K562 (cell line): ENCODE data around the gene ELMO3. TPM values are rescaled to one million over a fixed set of nuclear protein-coding genes. Genes with fewer than 3 reads are reported as not detected.
A peak's percentile ranks its signal among the peaks of the same experiment; 100 is the strongest.

Experiments used
- ATAC-seq: fragments of 200-7000 bp; cut with Tn5 transposase; 3 replicates; pipeline ENCODE4 v1.9.1; 2020; ENCODE audit warnings: moderate library complexity
- BruUV-seq: library from RNA; stranded (reverse); fragments of 400-500 nt; replicated peaks from 2 replicates; lab custom pipeline; 2021; lab: Mats Ljungman, UMichigan
- CTCF ChIA-PET: fragments of 300-600 bp; formaldehyde crosslinking; extraction: SDS; loops from one replicate; lab custom pipeline; 2021; ENCODE audit warnings: low intra/inter-chr PET ratio; lab: Yijun Ruan, JAX
- POLR2A ChIA-PET: fragments of 300-600, 350-650 bp; sonication (Branson Sonifier 250); formaldehyde crosslinking; extraction: SDS; loops from one replicate; lab custom pipeline; 2021; ENCODE audit warnings: antibody characterized with exemption, inconsistent platforms; lab: Yijun Ruan, JAX
- DNase-seq, 4 experiments: peaks; one replicate each; pipeline versions ENCODE4 v3.0.0 to v3.0.0-alpha.2; 2011 to 2018; ENCODE audit warnings: low spot score in 3 of 4, mixed read lengths in 3 of 4; ENCODE audit errors: extremely low read depth in 1 of 4
- FAIRE-seq: peaks from 2 replicates; lab custom pipeline; 2011; peaks lifted over from hg19 to GRCh38; lab: Jason Lieb, UNC
- H2AFZ ChIP-seq: 2 replicates; pipeline ENCODE4 v1.6.0; 2011; ENCODE audit warnings: low read depth, low read length, control low read depth, inconsistent platforms
- H3K27ac ChIP-seq: fragments of 200-600 bp; 3 replicates; pipeline ENCODE4 v1.8.0; 2011; ENCODE audit warnings: low read depth, mild to moderate bottlenecking, control low read depth, inconsistent platforms, low read length, moderate library complexity, mixed read lengths; ENCODE audit errors: extremely low read depth
- H3K27me3 ChIP-seq, 2 experiments: fragments of 300-600 bp in 1 of 2; 2 replicates in 1 of 2; 3 replicates in 1 of 2; pipeline versions ENCODE4 v1.6.0 to v1.8.0; 2011; ENCODE audit warnings: inconsistent platforms in 2 of 2, low read length in 2 of 2, mild to moderate bottlenecking in 1 of 2, mixed read lengths in 1 of 2, moderate library complexity in 1 of 2; ENCODE audit not compliant: control insufficient read depth in 2 of 2, insufficient read depth in 2 of 2
- H3K36me3 ChIP-seq: fragments of 300-600 bp; 3 replicates; pipeline ENCODE4 v1.8.0; 2011; ENCODE audit warnings: mild to moderate bottlenecking, low read length, inconsistent platforms; ENCODE audit not compliant: control insufficient read depth, insufficient read depth
- H3K4me1 ChIP-seq, 2 experiments: fragments of 200-600 bp in 1 of 2; replicated peaks in 1 of 2; 2 replicates in 1 of 2; 3 replicates in 1 of 2; pipeline versions ENCODE4 v1.5.1 to v1.8.0; 2011; ENCODE audit warnings: inconsistent platforms in 2 of 2, low read length in 2 of 2, mild to moderate bottlenecking in 1 of 2, mixed read lengths in 1 of 2, moderate library complexity in 1 of 2; ENCODE audit not compliant: control insufficient read depth in 2 of 2, insufficient read depth in 2 of 2
- H3K4me2 ChIP-seq: 2 replicates; pipeline ENCODE4 v1.6.1; 2011; ENCODE audit warnings: low read length, control low read depth, inconsistent platforms, mixed read lengths; ENCODE audit not compliant: insufficient read depth
- H3K4me3 ChIP-seq: fragments of 200-600 bp; sonication (generic), shearing (Covaris generic); 2 replicates; pipeline ENCODE4 v1.5.1; 2016; ENCODE audit warnings: control low read depth, inconsistent platforms
- H3K79me2 ChIP-seq: fragments of 200-600 bp; 3 replicates; pipeline ENCODE4 v1.8.0; 2011; ENCODE audit warnings: low read length, inconsistent platforms; ENCODE audit not compliant: control insufficient read depth, insufficient read depth
- H3K9ac ChIP-seq, 2 experiments: 2 replicates each; pipeline versions ENCODE4 v1.6.0 to v1.6.1; 2011; ENCODE audit warnings: low read depth in 2 of 2, low read length in 2 of 2, control low read depth in 1 of 2, inconsistent platforms in 1 of 2, mild to moderate bottlenecking in 1 of 2, mixed read lengths in 1 of 2; ENCODE audit not compliant: insufficient read depth in 1 of 2
- H3K9me1 ChIP-seq: one replicate; pipeline ENCODE4 v1.6.0; 2011; ENCODE audit warnings: inconsistent platforms, mild to moderate bottlenecking, low read length, moderate library complexity; ENCODE audit not compliant: control insufficient read depth, insufficient read depth
- H3K9me3 ChIP-seq: replicated peaks from 2 replicates; pipeline ENCODE4 v1.5.1; 2011; ENCODE audit warnings: low read depth, low read length, inconsistent platforms; ENCODE audit not compliant: control insufficient read depth, insufficient read depth
- H4K20me1 ChIP-seq: replicated peaks from 2 replicates; pipeline ENCODE4 v1.6.1; 2011; ENCODE audit warnings: low read length, inconsistent platforms, mixed read lengths; ENCODE audit not compliant: control insufficient read depth, insufficient read depth
- ADNP ChIP-seq: fragments of 200-800 bp; sonication (Bioruptor generic); IDR thresholded peaks from 2 replicates; pipeline ENCODE4 v1.6.1; 2016; ENCODE audit warnings: missing genetic modification characterization, missing compliant biosample characterization
- HES1 ChIP-seq: fragments of 450-650 bp; IDR thresholded peaks from 2 replicates; pipeline ENCODE4 v1.6.1; 2016; ENCODE audit warnings: low read depth, mild to moderate bottlenecking, moderate library complexity
- HINFP ChIP-seq: fragments of 450-650 bp; conservative IDR thresholded peaks from 2 replicates; pipeline ENCODE4 v1.6.1; 2016; ENCODE audit warnings: missing genetic modification characterization, low read depth, mild to moderate bottlenecking, control low read depth, missing compliant biosample characterization
- HMG20B ChIP-seq: fragments of 250-450 bp; sonication (Bioruptor Pico); IDR thresholded peaks from 2 replicates; pipeline ENCODE4 v1.5.0; 2021; ENCODE audit warnings: mild to moderate bottlenecking
- HNRNPLL ChIP-seq: fragments of 200-400 bp; formaldehyde crosslinking; IDR thresholded peaks from 2 replicates; pipeline ENCODE4 v1.6.1; 2017; ENCODE audit warnings: low read length, low read depth, mild to moderate bottlenecking; ENCODE audit not compliant: poor library complexity, severe bottlenecking
- MAFF ChIP-seq: IDR thresholded peaks from 2 replicates; pipeline ENCODE4 v1.6.1; 2012; ENCODE audit warnings: low read length, improper control_type of control experiment
- MCM2 ChIP-seq: fragments of 450-650 bp; IDR thresholded peaks from 2 replicates; pipeline ENCODE4 v1.6.1; 2017; ENCODE audit warnings: low read depth, mild to moderate bottlenecking
- NFYB ChIP-seq: IDR thresholded peaks from 2 replicates; pipeline ENCODE4 v1.6.1; 2011; ENCODE audit warnings: mild to moderate bottlenecking, moderate library complexity; ENCODE audit not compliant: insufficient read length; ENCODE audit errors: extremely low read depth
- PHB ChIP-seq: fragments of 250-450 bp; sonication (Bioruptor Pico); IDR thresholded peaks from 2 replicates; pipeline ENCODE4 v1.5.0; 2021
- SP2 ChIP-seq: IDR thresholded peaks from 2 replicates; pipeline ENCODE4 v1.6.1; 2011; ENCODE audit warnings: mild to moderate bottlenecking, low read depth, low read length, moderate library complexity; ENCODE audit not compliant: poor library complexity, severe bottlenecking; ENCODE audit errors: extremely low read depth
- ZNF140 ChIP-seq: fragments of 250-450 bp; sonication (Bioruptor Pico); IDR thresholded peaks from 2 replicates; pipeline ENCODE4 v1.8.0; 2021; ENCODE audit warnings: moderate library complexity, mild to moderate bottlenecking, inconsistent platforms
- WGBS: fragments of 100-300 bp; shearing (Covaris generic); methylation state at CpG from one replicate; pipeline ENCODE4 v1.1.6; 2016; ENCODE audit warnings: low coverage, mixed read lengths; ENCODE audit not compliant: insufficient coverage; ENCODE audit errors: missing lambda C conversion rate; 5-methylcytosine and 5-hydroxymethylcytosine counted together
- in situ Hi-C: fragments of 300-500 bp; cut with MboI; formaldehyde crosslinking; loops from 4 replicates; pipeline ENCODE4 v1.15.0; 2018; ENCODE audit warnings: inconsistent platforms, mixed read lengths
- intact Hi-C: fragments of 100-400 bp; cut with micrococcal nuclease; formaldehyde crosslinking; loops from 2 replicates; pipeline ENCODE4 v1.14.2; 2022
- polyA plus RNA-seq, 8 experiments: library from polyadenylated mRNA; depleted of rRNA in 4 of 8; stranded (reverse) in 5 of 8; unstranded in 3 of 8; fragments of >200 nt; fragmentation: Nextera tagmentation in 2 of 8; fragmentation: Illumina TruSeq in 1 of 8; extraction: Ambion mirVana in 2 of 8; extraction: Trizol in 1 of 8; gene quantifications; 2 replicates each; pipeline versions ENCODE4 v1.2.1 to v1.2.3, GENCODE V29; 2011 to 2014; ENCODE audit warnings: inconsistent platforms in 1 of 8, missing spikeins in 1 of 8
- total RNA-seq, 7 experiments: library from RNA; depleted of rRNA in 6 of 7; stranded (reverse); fragments of >200 nt in 6 of 7; fragmentation: Illumina TruSeq in 2 of 7; extraction: Trizol in 2 of 7; gene quantifications; 2 replicates each; pipeline versions ENCODE4 v1.2.1 to v1.2.3, GENCODE V29; 2011 to 2021; ENCODE audit warnings: low replicate concordance in 1 of 7

Gene ELMO3
- total and polyA plus RNA-seq, 9 of the 15 experiments (the other 6 are each of a cell fraction or from before 2014, with no cell fraction given): 0.04 to 5.1 (median 1.5) TPM

- peak overlapping the region in 1 of 2 experiments; percentile 51; a peak in 1 of 4 replicates for H3K9ac ChIP-seq
- H3K36me3 ChIP-seq: no peaks in the 10 kb centered on the region
- no peak for FAIRE-seq
- BruUV-seq: no TSS peak
- H3K4me1 ChIP-seq: peaks cover 13 to 56% of the 10 kb centered on the region in 2 experiments
- no peak for ATAC-seq
- intact Hi-C loops (loop anchor here (10.0 kb wide), 2 partner anchors 167 to 227 kb away; no protein-coding TSS in a partner anchor), in situ Hi-C loops (no loop called here)
- H3K27me3 ChIP-seq: no peaks in the 10 kb centered on the region
- no peak for DNase-seq
- no peaks in the 10 kb centered on the region for H3K9me1 ChIP-seq
- no peak overlapping the region for H3K4me3 ChIP-seq
- ChIA-PET POLR2A (interaction anchor here (1.5 kb wide), 1 partner anchor 8 kb away, joined by 3 read pairs; no protein-coding TSS in a partner anchor), CTCF (no interaction called here)
- peaks cover 11% of the 10 kb centered on the region for H4K20me1 ChIP-seq
- TF ChIP-seq PHB (CRISPR knock-in tag) (no peak), HMG20B (CRISPR knock-in tag) (no peak), ADNP (tag) (no peak), MCM2 (no peak), ZNF140 (no peak), MAFF (no peak), HES1 (no peak), HINFP (tag) (no peak), NFYB (no peak), HNRNPLL (no peak), SP2 (no peak)
- H3K9me3 ChIP-seq: no peaks in the 10 kb centered on the region
- H3K27ac ChIP-seq: no peak overlapping the region
- WGBS: 33% methylated on average over 2 of the region's 2 CpGs
- H2AFZ ChIP-seq: no peak overlapping the region
- no peak overlapping the region for H3K4me2 ChIP-seq
- H3K79me2 ChIP-seq: peaks cover 14% of the 10 kb centered on the region
These were observed 17.6 kb upstream of the ELMO3 start for GRCh38 chr16:67181346-67181745.
